ENCODE results near the gene CTTN.

DNA sequence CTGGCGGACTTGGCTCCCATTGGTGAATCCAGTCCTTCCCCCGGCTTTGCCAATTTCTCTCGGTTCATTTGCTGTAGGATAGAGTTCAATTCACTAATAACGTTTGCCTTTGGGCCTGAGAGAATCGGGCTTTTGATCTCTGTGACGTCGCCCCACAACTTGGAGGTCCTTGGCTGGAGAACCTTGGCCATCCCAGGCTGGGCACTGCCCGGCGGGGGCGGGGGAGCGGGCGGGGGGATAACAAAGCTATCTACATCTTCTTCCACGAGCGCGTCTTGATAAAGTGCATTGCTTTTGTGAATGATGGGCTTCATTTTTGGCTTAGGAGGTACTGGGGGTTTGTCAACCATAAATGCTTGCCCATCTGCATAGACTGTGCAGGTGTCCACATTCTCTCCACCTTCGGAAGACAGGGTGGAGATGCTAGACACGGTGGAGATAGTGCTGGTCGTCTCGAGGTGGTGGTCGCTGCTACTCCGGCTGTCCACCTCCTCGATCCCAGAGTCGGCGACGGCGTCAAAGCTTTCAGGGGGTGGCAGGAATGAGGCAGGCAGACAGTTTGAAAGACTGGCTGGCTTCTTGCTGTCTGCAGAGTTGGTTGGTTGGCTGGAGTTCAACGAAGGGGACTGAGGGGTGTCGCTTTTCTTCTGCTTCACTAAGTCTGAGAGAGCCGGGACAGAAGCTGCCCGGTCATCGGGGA, 87.1 kb downstream of the CTTN start:
- TF ChIP-seq, protein P1, sequence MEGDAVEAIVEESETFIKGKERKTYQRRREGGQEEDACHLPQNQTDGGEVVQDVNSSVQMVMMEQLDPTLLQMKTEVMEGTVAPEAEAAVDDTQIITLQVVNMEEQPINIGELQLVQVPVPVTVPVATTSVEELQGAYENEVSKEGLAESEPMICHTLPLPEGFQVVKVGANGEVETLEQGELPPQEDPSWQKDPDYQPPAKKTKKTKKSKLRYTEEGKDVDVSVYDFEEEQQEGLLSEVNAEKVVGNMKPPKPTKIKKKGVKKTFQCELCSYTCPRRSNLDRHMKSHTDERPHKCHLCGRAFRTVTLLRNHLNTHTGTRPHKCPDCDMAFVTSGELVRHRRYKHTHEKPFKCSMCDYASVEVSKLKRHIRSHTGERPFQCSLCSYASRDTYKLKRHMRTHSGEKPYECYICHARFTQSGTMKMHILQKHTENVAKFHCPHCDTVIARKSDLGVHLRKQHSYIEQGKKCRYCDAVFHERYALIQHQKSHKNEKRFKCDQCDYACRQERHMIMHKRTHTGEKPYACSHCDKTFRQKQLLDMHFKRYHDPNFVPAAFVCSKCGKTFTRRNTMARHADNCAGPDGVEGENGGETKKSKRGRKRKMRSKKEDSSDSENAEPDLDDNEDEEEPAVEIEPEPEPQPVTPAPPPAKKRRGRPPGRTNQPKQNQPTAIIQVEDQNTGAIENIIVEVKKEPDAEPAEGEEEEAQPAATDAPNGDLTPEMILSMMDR (IDR thresholded peaks at IDR 0.05; ENCODE audit: low read length): no peak
- TF ChIP-seq EZH2 (IDR thresholded peaks at IDR 0.05; ENCODE audit: borderline replicate concordance, low read length): no peak

All from OCI-LY1 (cell line).